ENCODE data around the gene RUSC2. TPM values are rescaled to one million over a fixed set of nuclear protein-coding genes. Genes with fewer than 3 reads are reported as not detected.

RUSC2 gene
- total and polyA plus RNA-seq, 2 of the 4 experiments (the other 2 are of a cell fraction) = 17.4 to 35.4 TPM

DNA sequence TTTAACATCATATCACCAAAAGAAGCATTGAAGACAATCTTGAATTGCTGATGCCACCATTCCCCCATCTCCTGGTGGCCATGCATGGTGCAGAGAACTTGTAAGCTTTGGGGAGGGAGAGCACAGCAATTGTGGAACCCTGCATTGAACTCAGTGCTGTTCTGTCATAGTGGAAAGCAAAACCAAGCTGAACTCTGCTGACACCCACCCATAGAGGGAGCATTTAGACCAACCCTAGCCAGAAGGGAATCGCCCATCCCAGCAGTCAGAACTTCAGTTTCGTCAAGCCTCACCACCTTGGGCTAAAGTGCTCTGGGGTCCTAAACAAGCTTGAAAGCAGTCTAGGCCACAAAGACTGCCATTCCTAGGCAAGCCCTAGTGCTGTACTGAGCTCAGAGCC is 37.4 kb upstream of the RUSC2 start:
- Histone ChIP-seq H3K79me1 (ENCODE audit: low read depth in 1 of 2, low read length in 2 of 2) (no peaks in the 10 kb centered on the region), H3K9ac (ENCODE audit: low read depth, low read length) (no peak overlapping the region), H2BK20ac (ENCODE audit: low read depth, low read length) (no peak overlapping the region), H2AFZ (replicated peaks; ENCODE audit: low read length, poor library complexity) (peak overlapping the region; percentile 11), H3K56ac (ENCODE audit: extremely low read depth, insufficient read depth, low read length) (no peak overlapping the region), H3K4me1 (ENCODE audit: control insufficient read depth, insufficient read depth, low read length) (no peaks in the 10 kb centered on the region), H2BK15ac (ENCODE audit: low read depth, low read length) (no peak overlapping the region), H2AK5ac (ENCODE audit: low read depth, low read length) (no peak overlapping the region), H3K27ac (ENCODE audit: insufficient read depth, low read length) (no peak overlapping the region), H3K9me3 (ENCODE audit: control insufficient read depth, insufficient read depth, low read length) (0 out of 2 replicates have a peak, but pooled peaks cover 3% of the 10 kb centered on the region), H3K18ac (ENCODE audit: low read depth, low read length) (no peak overlapping the region), H3K14ac (replicated peaks; ENCODE audit: low read depth, low read length) (no peak overlapping the region), H3K36me3 (ENCODE audit: control insufficient read depth, insufficient read depth, low read length) (no peaks in the 10 kb centered on the region), H3K27me3 (ENCODE audit: control insufficient read depth, insufficient read depth, low read length) (peaks cover 29% of the 10 kb centered on the region), H3K4ac (ENCODE audit: low read depth, low read length) (no peak overlapping the region), H3K9me1 (ENCODE audit: insufficient read depth, low read length) (no peaks in the 10 kb centered on the region), H2BK5ac (ENCODE audit: low read depth, low read length, poor library complexity, severe bottlenecking) (no peak overlapping the region), H3K4me3 (ENCODE audit: insufficient read depth, low read depth, low read length) (no peak overlapping the region), H4K20me1 (ENCODE audit: insufficient read depth, low read length) (no peaks in the 10 kb centered on the region), H2BK120ac (ENCODE audit: low read depth, low read length) (no peak overlapping the region), H4K5ac (ENCODE audit: low read depth, low read length) (no peak overlapping the region), H4K91ac (ENCODE audit: insufficient read depth, low read depth, low read length) (no peak overlapping the region), H2AK9ac (replicated peaks; ENCODE audit: low read depth, low read length, poor library complexity) (peak overlapping the region; percentile 42), H3K4me2 (ENCODE audit: low read depth, low read length) (no peak overlapping the region), H4K8ac (ENCODE audit: low read depth in 2 of 2, low read length in 2 of 2) (no peak overlapping the region), H3K23ac (ENCODE audit: low read depth, low read length) (no peak overlapping the region)
- ChIA-PET POLR2A (ENCODE audit: unreplicated experiment) (no interaction called here), CTCF (no interaction called here)
- WGBS, 2 experiments (ENCODE audit: extremely low coverage in 2 of 2, insufficient read length in 1 of 2) = no CpG with 5 or more reads among the region's 2 CpGs
- ATAC-seq (ENCODE audit: low read depth) = no peak
- TF ChIP-seq, protein P1, sequence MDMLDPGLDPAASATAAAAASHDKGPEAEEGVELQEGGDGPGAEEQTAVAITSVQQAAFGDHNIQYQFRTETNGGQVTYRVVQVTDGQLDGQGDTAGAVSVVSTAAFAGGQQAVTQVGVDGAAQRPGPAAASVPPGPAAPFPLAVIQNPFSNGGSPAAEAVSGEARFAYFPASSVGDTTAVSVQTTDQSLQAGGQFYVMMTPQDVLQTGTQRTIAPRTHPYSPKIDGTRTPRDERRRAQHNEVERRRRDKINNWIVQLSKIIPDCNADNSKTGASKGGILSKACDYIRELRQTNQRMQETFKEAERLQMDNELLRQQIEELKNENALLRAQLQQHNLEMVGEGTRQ (IDR thresholded peaks at IDR 0.05; ENCODE audit: low read depth, low read length) = no peak
- TF ChIP-seq RFX5 (IDR thresholded peaks at IDR 0.05; ENCODE audit: low read depth, low read length) (no peak), NFE2L2 (IDR thresholded peaks at IDR 0.05; ENCODE audit: low read depth, low read length) (no peak), CEBPB (IDR thresholded peaks at IDR 0.05; ENCODE audit: low read depth, low read length) (no peak), POLR2A (IDR thresholded peaks at IDR 0.05; ENCODE audit: low read depth, low read length) (no peak), RAD21 (IDR thresholded peaks at IDR 0.05; ENCODE audit: low read length) (peak; percentile 14; the same call in 1 of the 2 replicates), CHD1 (IDR thresholded peaks at IDR 0.05; ENCODE audit: low read depth, low read length) (no peak), RCOR1 (IDR thresholded peaks at IDR 0.05; ENCODE audit: insufficient replicate concordance, low read length) (no peak), SMC3 (IDR thresholded peaks at IDR 0.05; ENCODE audit: low read depth, low read length) (no peak), ELK1 (IDR thresholded peaks at IDR 0.05; ENCODE audit: borderline replicate concordance, low read depth, low read length) (no peak)
- TF ChIP-seq, protein P2, sequence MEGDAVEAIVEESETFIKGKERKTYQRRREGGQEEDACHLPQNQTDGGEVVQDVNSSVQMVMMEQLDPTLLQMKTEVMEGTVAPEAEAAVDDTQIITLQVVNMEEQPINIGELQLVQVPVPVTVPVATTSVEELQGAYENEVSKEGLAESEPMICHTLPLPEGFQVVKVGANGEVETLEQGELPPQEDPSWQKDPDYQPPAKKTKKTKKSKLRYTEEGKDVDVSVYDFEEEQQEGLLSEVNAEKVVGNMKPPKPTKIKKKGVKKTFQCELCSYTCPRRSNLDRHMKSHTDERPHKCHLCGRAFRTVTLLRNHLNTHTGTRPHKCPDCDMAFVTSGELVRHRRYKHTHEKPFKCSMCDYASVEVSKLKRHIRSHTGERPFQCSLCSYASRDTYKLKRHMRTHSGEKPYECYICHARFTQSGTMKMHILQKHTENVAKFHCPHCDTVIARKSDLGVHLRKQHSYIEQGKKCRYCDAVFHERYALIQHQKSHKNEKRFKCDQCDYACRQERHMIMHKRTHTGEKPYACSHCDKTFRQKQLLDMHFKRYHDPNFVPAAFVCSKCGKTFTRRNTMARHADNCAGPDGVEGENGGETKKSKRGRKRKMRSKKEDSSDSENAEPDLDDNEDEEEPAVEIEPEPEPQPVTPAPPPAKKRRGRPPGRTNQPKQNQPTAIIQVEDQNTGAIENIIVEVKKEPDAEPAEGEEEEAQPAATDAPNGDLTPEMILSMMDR (conservative IDR thresholded peaks at IDR 0.05; ENCODE audit: low read depth, low read length) = 0 out of 2 replicates have a peak, but pooled peaks have one; percentile 10
- in situ Hi-C loops (cut with MboI; ENCODE audit: low sequenced_read_pairs) (no loop called here), intact Hi-C loops (cut with micrococcal nuclease) (no loop called here), dilution Hi-C loops (cut with HindIII; ENCODE audit: low sequenced_read_pairs, unreplicated experiment) (no loop called here)
- BruUV-seq (replicated peaks) = no TSS peak
- no peak for DNase-seq

All from IMR-90 (cell line).